GM21529 (cell line): ENCODE results near the gene THADA.

ENCODE experiments used
- ATAC-seq: cut with Tn5 transposase; IDR thresholded peaks from one replicate; pipeline ENCODE4 v1.9.1; 2021; ENCODE audit not compliant: unreplicated experiment

The THADA gene

GRCh38 chr2:43469713-43470112, 126.1 kb downstream of the THADA start:
- ATAC-seq = no peak

DNA sequence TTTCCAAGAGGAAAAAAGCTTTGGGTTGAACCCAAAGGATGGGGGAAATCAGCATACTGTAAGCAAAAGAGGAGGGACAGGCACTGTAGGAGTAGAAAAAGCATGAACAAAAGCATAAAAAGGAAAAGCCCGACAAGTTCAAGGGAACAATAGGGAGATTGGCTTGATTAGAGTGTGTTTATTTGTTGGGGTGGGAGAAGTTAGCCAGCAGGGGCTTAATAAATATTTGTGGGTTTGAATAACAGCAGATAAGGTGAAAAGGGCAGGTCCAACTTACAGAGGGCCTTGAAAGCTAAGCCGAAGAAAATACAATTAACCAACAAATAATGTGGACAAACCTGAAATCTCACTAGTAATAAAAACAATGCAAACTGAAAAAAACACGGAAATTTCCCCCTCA, 126.7 kb downstream of the THADA start:
- no peak for ATAC-seq

DNA sequence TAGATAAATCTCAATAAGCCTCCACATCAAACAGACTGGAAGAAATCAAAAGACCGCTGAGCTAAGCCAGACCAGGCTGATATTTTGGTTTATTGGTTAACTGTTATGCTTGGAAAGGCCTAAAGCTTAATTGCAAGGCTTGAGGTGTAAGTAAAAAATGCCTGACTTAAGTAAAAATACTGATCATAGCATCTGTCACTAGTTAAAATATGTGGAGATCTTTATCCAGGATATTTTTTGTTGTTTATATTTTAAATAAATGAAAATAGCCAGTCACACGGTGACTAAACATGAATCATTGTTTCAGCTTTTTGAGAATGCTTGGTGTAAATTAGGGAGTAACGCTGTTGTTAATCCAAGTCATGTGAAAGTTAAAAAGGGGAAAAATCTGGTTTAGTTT, 127.9 kb downstream of the THADA start:
- ATAC-seq = no peak

- no peak for ATAC-seq
These were observed 130.6 kb downstream of the THADA start for GRCh38 chr2:43465234-43465633.

DNA sequence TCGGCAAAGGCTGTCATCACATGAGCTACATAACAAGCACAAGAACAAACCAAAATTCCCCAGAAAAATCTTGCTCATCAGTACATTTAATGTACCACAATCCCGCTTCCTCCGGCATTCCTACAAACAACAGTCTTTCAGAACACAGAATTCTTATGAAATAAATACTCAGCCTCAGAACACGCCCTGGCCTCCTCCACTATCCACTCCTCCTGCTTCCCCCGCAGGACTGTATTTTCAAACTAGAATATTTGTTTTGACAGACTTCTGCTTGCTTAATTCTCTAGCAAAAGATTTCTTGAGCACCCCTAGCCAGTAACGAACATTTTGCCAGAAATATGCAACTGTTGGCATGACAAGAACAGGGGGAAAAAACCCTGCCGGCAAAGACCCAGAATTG, 131.2 kb downstream of the THADA start:
- no peak for ATAC-seq

DNA sequence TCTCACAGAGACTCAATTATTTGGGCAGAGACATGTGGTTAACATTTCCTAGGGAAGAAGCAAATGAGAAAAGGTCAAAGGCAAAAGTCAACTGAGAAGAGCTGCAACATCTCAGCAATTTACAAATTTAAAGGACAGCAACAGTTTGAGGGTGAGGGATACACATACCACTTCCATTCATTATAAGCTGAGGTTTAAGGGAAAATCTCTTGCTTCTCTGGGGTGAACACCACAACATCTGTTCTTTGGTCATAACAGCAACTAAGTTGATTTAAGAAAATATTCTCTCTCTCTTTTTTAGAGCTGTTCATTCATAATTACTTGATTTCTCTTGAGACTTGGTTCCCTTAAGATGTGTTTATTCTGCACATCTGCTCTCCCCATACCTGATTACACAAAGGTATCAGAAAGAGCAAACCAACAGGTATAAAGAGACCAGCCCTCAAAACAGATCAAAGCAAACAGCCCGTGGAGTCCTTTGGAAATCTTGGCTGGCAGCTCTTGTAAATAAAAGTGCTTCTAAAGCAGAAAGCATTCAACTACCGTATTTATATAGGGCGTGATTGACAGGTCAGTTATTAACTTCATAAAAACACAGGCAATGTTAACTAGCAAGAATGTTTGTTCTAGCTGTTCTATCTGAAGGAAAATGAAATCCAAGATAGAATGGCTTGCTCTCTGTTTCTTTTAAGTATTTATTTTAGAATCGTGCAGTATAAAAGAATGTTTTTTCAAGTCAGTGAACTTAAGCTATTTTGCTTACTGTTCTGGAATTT, 132.8 kb downstream of the THADA start:
- no peak for ATAC-seq

- ATAC-seq = peak; percentile 90
These were observed 134.3 kb downstream of the THADA start for GRCh38 chr2:43461453-43462073.

GRCh38 chr2:43460611-43461365, 135.1 kb downstream of the THADA start:
- no peak for ATAC-seq

DNA sequence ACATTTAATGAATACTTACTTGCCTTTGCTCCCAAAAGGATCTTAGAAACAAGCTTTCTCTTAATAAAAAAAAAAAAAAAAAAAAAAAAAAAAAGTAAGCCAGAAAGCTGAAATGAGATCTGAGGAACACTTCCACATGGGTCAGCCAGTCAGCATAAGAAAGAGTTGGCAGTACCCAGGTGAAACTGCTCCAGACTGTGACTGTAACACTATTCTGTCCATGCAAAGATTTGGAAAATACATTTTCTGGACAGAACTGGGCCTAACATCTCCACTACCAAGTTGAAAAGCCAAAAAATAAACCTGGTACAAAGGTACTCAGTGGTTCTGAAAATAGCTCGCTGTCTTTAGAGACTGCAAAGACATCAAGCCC, 135.7 kb downstream of the THADA start:
- no peak for ATAC-seq

GRCh38 chr2:43459446-43460173, 136.2 kb downstream of the THADA start:
- no peak for ATAC-seq

- no peak for ATAC-seq
These were observed 137.7 kb downstream of the THADA start for GRCh38 chr2:43458014-43458628.

- ATAC-seq = no peak
These were observed 139.9 kb downstream of the THADA start for GRCh38 chr2:43455731-43456642.

- no peak for ATAC-seq
These were observed 140.5 kb downstream of the THADA start for GRCh38 chr2:43455296-43455695.

GRCh38 chr2:43454791-43455190, 141.0 kb downstream of the THADA start:
- no peak for ATAC-seq

DNA sequence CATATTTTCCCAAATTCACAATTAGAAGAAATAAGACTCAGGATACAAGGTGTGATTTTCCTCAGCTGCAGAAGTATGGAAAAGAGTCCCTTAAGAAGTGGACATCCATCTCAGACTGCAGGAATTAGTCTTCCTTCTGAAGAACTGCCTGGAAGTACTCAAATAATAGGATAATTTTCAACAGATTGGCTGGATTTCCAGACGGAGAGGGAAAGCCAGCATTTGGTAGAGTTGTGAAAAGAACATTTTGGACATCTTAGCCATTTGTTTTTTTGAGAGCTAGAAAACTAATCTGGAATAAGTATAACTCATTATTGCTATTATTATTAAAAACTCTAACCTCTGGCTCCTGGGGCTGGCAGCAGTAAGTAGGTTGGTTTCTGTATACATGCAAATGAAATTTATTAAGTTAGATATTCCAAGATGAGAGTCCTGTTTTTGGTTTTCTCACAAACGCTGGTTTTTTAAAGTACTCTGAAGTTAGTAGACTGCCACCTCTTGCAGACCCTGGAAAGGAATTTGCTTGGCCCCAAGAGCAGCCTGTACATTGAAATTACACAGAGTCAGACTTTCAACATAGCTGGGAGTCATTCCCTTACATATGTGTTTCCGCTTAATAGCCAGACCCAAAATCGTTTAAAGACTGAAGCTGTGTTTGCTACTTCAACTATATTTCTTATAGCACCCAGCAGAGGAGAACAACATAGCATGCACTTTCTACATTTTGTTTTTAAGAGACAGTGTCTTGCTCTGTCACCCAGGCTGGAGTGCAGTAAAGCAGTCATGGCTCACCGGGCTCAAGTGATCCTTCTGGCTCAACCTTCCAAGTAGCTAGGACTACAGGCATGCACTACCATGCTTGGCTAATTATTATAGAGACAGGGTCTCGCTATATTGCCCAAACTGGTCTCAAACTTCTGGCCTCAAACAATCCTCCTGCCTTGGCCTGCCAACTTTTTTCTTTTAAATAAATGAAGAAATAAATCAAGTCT, 142.4 kb downstream of the THADA start:
- ATAC-seq = no peak

- ATAC-seq = no peak
These were observed 143.5 kb downstream of the THADA start for GRCh38 chr2:43452318-43452731.

GRCh38 chr2:43450617-43451016, 145.2 kb downstream of the THADA start:
- ATAC-seq = no peak

DNA sequence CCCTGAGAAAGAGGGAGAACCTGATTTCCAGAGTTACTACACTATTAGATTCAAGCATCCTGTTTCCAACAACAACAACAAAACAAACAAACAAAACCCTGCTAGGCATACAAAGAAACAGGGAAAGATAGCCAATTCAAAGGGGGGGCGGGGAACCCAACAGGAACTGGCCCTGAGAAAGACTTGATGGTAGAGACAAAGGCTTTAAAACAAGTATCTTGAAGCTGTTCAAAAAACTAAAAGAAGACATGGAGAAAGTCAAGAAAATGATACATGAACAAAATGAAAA, 147.1 kb downstream of the THADA start:
- ATAC-seq = no peak
